ENCODE results near the gene FEN1.

GRCh38 chr11:61841636-61842527, 49.2 kb downstream of the FEN1 start:
- TF ChIP-seq CTCF (IDR thresholded peaks at IDR 0.05) (no peak), EP300 (IDR thresholded peaks at IDR 0.05) (no peak)
